Neuronal stem cell (in vitro differentiated cells): Measurements from ENCODE around the gene TMEM178A.

ENCODE experiments used
- DNase-seq: peaks from one replicate; pipeline ENCODE4 v3.0.0-alpha.2; 2013; ENCODE audit warnings: low spot score
- H2AFZ ChIP-seq: one replicate; pipeline ENCODE4 v1.6.1; 2013; ENCODE audit warnings: mild to moderate bottlenecking, low read length, inconsistent platforms
- H2AK5ac ChIP-seq: 2 replicates; pipeline ENCODE4 v1.6.1; 2013; ENCODE audit warnings: low read depth, mild to moderate bottlenecking, inconsistent platforms, low read length, moderate library complexity, mixed read lengths
- H2BK120ac ChIP-seq: 2 replicates; pipeline ENCODE4 v1.6.1; 2013; ENCODE audit warnings: low read depth, mild to moderate bottlenecking, inconsistent platforms, low read length, moderate library complexity, mixed read lengths
- H2BK12ac ChIP-seq: one replicate; pipeline ENCODE4 v1.6.1; 2013; ENCODE audit warnings: low read length, inconsistent platforms
- H2BK15ac ChIP-seq: 2 replicates; pipeline ENCODE4 v1.6.1; 2013; ENCODE audit warnings: mild to moderate bottlenecking, low read length, inconsistent platforms, mixed read lengths
- H2BK5ac ChIP-seq: one replicate; pipeline ENCODE4 v1.6.1; 2013; ENCODE audit warnings: inconsistent platforms, mild to moderate bottlenecking, low read length, moderate library complexity
- H3K14ac ChIP-seq: one replicate; pipeline ENCODE4 v1.6.1; 2013; ENCODE audit warnings: low read length, inconsistent platforms
- H3K18ac ChIP-seq: 2 replicates; pipeline ENCODE4 v1.6.1; 2013; ENCODE audit warnings: low read length, inconsistent platforms
- H3K23ac ChIP-seq: 2 replicates; pipeline ENCODE4 v1.6.1; 2013; ENCODE audit warnings: low read depth, mild to moderate bottlenecking, mixed read lengths, low read length, inconsistent platforms; ENCODE audit not compliant: poor library complexity
- H3K27ac ChIP-seq: replicated peaks from 3 replicates; pipeline ENCODE4 v1.5.1; 2013; ENCODE audit warnings: low read length, inconsistent platforms
- H3K27me3 ChIP-seq, 3 experiments: 2 replicates each; pipeline ENCODE4 v1.6.1; 2013; ENCODE audit warnings: low read length in 3 of 3, mild to moderate bottlenecking in 2 of 3, inconsistent platforms in 1 of 3, low read depth in 1 of 3, mixed read lengths in 1 of 3, moderate library complexity in 1 of 3; ENCODE audit not compliant: control insufficient read depth in 3 of 3, insufficient read depth in 3 of 3
- H3K36me3 ChIP-seq, 2 donors: replicated peaks in 1 of 2; 2 replicates each; pipeline ENCODE4 v1.6.1; 2013; ENCODE audit warnings: low read length in 2 of 2; ENCODE audit not compliant: control insufficient read depth in 2 of 2, insufficient read depth in 2 of 2
- H3K4ac ChIP-seq: 2 replicates; pipeline ENCODE4 v1.6.1; 2013; ENCODE audit warnings: inconsistent platforms, mild to moderate bottlenecking, low read length, moderate library complexity
- H3K4me1 ChIP-seq, 2 donors: 1 replicate in 1 of 2; 2 replicates in 1 of 2; pipeline ENCODE4 v1.6.1; 2013; ENCODE audit warnings: low read length in 2 of 2, low read depth in 1 of 2; ENCODE audit not compliant: control insufficient read depth in 2 of 2, insufficient read depth in 1 of 2
- H3K4me2 ChIP-seq: one replicate; pipeline ENCODE4 v1.6.1; 2013; ENCODE audit warnings: mild to moderate bottlenecking, low read length, inconsistent platforms; ENCODE audit not compliant: insufficient read depth, poor library complexity, severe bottlenecking
- H3K4me3 ChIP-seq, 2 donors: 2 replicates each; pipeline ENCODE4 v1.5.1; 2013; ENCODE audit warnings: low read length in 2 of 2, mild to moderate bottlenecking in 2 of 2, inconsistent platforms in 1 of 2, moderate library complexity in 1 of 2
- H3K79me1 ChIP-seq: one replicate; pipeline ENCODE4 v1.6.1; 2013; ENCODE audit warnings: low read depth, mild to moderate bottlenecking, inconsistent platforms, low read length, moderate library complexity
- H3K9ac ChIP-seq: one replicate; pipeline ENCODE4 v1.6.1; 2013; ENCODE audit warnings: mild to moderate bottlenecking, low read depth, low read length, inconsistent platforms; ENCODE audit not compliant: poor library complexity
- H3K9me3 ChIP-seq, 2 donors: replicated peaks in 1 of 2; 2 replicates each; pipeline versions ENCODE3 to v1.6.1; 2013; ENCODE audit warnings: low read length in 2 of 2, mild to moderate bottlenecking in 2 of 2, inconsistent platforms in 1 of 2, low read depth in 1 of 2, mixed read lengths in 1 of 2, moderate library complexity in 1 of 2; ENCODE audit not compliant: control insufficient read depth in 2 of 2, insufficient read depth in 1 of 2
- H4K8ac ChIP-seq: one replicate; pipeline ENCODE4 v1.6.1; 2013; ENCODE audit warnings: low read depth, mild to moderate bottlenecking, inconsistent platforms, low read length, moderate library complexity
- H4K91ac ChIP-seq: one replicate; pipeline ENCODE4 v1.6.1; 2013; ENCODE audit warnings: low read length, low read depth, mild to moderate bottlenecking, inconsistent platforms; ENCODE audit not compliant: poor library complexity
- WGBS, 2 donors: extraction: QIAGEN DNeasy Blood & Tissue Kit; methylation state at CpG; one replicate each; pipeline ENCODE4 v1.1.7; 2013; ENCODE audit warnings: missing lambda C conversion rate in 2 of 2, mixed read lengths in 1 of 2; ENCODE audit not compliant: insufficient read length in 2 of 2, insufficient replicate concordance in 1 of 2; ENCODE audit errors: extremely low coverage in 2 of 2; 5-methylcytosine and 5-hydroxymethylcytosine counted together

TMEM178A gene

DNA sequence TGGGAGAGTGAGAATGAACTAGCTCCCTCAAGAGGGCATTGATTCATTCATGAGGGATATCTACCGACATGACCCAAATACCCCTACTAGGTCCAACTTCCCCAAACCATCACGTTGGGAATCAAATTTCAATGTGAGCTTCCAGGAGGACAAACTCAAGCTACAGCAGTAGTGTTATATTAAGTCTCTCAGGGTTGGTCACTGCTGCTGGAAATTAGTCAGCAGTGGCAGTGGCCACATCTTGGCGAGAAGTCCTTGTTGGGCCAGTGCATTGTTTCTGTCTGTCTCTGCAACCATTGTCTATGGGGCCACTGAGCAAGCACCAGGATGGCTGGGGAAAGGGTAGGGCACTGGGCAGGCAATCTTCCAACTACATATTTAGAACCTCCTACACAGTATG lies 65.8 kb downstream of the TMEM178A start:
- no CpG with 5 or more reads among the region's 3 CpGs for WGBS, 2 donors
- no peak overlapping the region for H3K27ac ChIP-seq
- no peak overlapping the region for H3K4me3 ChIP-seq
- no peak overlapping the region for H4K91ac ChIP-seq
- H3K36me3 ChIP-seq = peaks cover 6 to 9% of the 10 kb centered on the region in 2 donors
- no peak overlapping the region for H2BK120ac ChIP-seq
- no peak overlapping the region for H4K8ac ChIP-seq
- no peak overlapping the region for H3K4ac ChIP-seq
- H3K79me1 ChIP-seq = no peaks in the 10 kb centered on the region
- H3K27me3 ChIP-seq = no peaks in the 10 kb centered on the region
- H3K9ac ChIP-seq = no peak overlapping the region
- no peak overlapping the region for H3K18ac ChIP-seq
- no peak overlapping the region for H3K4me2 ChIP-seq
- H3K23ac ChIP-seq = no peak overlapping the region
- no peak overlapping the region for H2AK5ac ChIP-seq
- H3K9me3 ChIP-seq = peaks cover 0 to 8% of the 10 kb centered on the region in 2 donors
- no peak overlapping the region for H3K14ac ChIP-seq
- H2AFZ ChIP-seq = no peak overlapping the region
- no peak overlapping the region for H2BK12ac ChIP-seq
- no peak overlapping the region for H2BK5ac ChIP-seq
- peaks cover 0 to 12% of the 10 kb centered on the region in 2 donors for H3K4me1 ChIP-seq
- H2BK15ac ChIP-seq = no peak overlapping the region
- DNase-seq = no peak

DNA sequence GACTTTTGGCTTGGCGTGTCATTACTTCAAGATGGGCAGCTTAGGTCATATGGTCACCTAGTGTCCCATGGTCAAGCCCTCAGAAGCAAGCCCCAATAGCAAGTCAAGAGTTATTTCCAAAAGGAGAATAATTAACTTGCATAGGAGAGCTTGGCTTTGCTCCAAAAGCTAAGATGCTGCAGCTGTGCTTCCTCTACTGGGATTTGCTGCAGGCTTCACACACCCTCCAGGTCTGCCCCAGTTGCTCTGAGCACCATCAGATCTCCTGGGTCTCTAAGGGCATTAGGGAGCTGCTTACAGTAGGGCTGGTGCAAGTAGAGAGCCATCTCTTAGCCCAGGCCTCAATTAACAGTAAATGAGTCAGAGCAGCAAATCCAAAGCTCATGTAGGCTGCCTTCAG lies 66.8 kb downstream of the TMEM178A start:
- no peak overlapping the region for H4K91ac ChIP-seq
- H2BK12ac ChIP-seq = no peak overlapping the region
- H2AFZ ChIP-seq = no peak overlapping the region
- H3K27ac ChIP-seq = no peak overlapping the region
- no peak overlapping the region for H3K9ac ChIP-seq
- H3K36me3 ChIP-seq = peaks cover 6 to 10% of the 10 kb centered on the region in 2 donors
- no peak overlapping the region for H3K4me3 ChIP-seq
- no peak overlapping the region for H3K18ac ChIP-seq
- no CpG with 5 or more reads among the region's 1 CpG for WGBS, 2 donors
- peaks cover 1 to 19% of the 10 kb centered on the region in 2 donors for H3K4me1 ChIP-seq
- H3K9me3 ChIP-seq = peaks cover 0 to 8% of the 10 kb centered on the region in 2 donors
- H2AK5ac ChIP-seq = no peak overlapping the region
- no peak overlapping the region for H4K8ac ChIP-seq
- no peak overlapping the region for H3K14ac ChIP-seq
- no peak overlapping the region for H2BK120ac ChIP-seq
- H3K4me2 ChIP-seq = no peak overlapping the region
- no peaks in the 10 kb centered on the region for H3K79me1 ChIP-seq
- no peak overlapping the region for H3K4ac ChIP-seq
- no peak overlapping the region for H3K23ac ChIP-seq
- no peak for DNase-seq
- no peak overlapping the region for H2BK5ac ChIP-seq
- no peak overlapping the region for H2BK15ac ChIP-seq
- no peaks in the 10 kb centered on the region for H3K27me3 ChIP-seq

DNA sequence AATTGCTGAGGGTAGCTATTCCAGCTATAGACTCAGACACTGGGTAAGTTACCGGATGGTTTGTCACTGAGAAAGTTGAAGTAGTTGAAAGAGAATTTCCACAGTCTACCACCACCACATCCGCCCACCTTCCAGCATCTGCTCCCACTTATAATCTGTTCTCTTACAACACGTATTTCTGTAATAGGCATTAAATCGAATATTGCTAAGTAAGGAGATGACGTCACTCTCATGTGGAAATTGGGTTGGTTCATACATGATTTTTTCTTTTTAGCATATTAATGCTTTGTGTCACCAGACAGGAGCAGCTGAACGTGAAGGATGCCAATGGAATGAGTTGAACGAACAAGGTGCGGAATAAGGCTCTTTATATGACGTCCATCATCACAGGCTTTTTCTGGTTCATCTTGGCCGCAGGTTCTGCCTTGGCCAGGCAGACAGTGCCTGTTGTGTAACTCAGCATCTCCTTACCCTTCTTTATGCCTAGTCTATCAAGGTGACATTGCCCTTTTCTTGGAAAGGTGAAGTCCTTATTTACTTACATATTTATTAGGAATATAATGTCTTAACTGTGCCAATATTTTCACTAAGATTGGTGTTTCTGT lies 67.5 kb downstream of the TMEM178A start:
- peaks cover 6 to 21% of the 10 kb centered on the region in 2 donors for H3K4me1 ChIP-seq
- no peak overlapping the region for H3K27ac ChIP-seq

DNA sequence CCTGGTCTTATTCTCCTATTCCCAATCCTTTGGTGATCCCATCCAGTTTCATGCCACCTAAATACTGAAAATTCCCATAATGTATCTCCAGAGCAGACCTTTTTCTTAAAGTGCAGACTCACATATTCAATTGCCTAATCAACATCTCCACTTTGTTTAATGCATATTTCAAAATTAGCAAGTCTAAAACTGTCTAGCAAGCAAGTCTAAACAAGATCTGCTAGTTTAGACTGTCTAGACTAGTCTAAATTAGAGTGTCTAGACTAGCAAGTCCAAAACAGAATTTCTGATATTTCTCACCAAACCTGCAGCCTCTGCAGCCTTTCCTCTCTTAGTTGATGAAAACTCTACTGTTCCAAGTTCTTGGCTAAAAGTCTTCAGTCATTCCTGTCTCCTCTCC lies 68.7 kb downstream of the TMEM178A start:
- Histone ChIP-seq H3K36me3 (peaks cover 6 to 10% of the 10 kb centered on the region in 2 donors), H4K8ac (no peak overlapping the region), H2AFZ (no peak overlapping the region), H3K4ac (no peak overlapping the region), H3K9me3 (peaks cover 0 to 8% of the 10 kb centered on the region in 2 donors), H2BK12ac (no peak overlapping the region), H3K9ac (no peak overlapping the region), H2BK15ac (no peak overlapping the region), H2BK5ac (no peak overlapping the region), H3K14ac (no peak overlapping the region), H3K23ac (no peak overlapping the region), H3K27ac (no peak overlapping the region), H3K4me3 (no peak overlapping the region), H3K4me2 (no peak overlapping the region), H2BK120ac (no peak overlapping the region), H3K18ac (no peak overlapping the region), H3K27me3 (no peaks in the 10 kb centered on the region), H4K91ac (no peak overlapping the region), H3K4me1 (peaks cover 6 to 21% of the 10 kb centered on the region in 2 donors), H3K79me1 (no peaks in the 10 kb centered on the region), H2AK5ac (no peak overlapping the region)
- no peak for DNase-seq

More for the DNA sequence above, 67.5 kb downstream of the TMEM178A start:
- no peak overlapping the region for H2BK5ac ChIP-seq
- H3K18ac ChIP-seq = no peak overlapping the region
- H2AK5ac ChIP-seq = no peak overlapping the region
- no peak overlapping the region for H2BK120ac ChIP-seq
- H3K9me3 ChIP-seq = peaks cover 0 to 8% of the 10 kb centered on the region in 2 donors
- no peak for DNase-seq
- H3K36me3 ChIP-seq = peaks cover 6 to 10% of the 10 kb centered on the region in 2 donors
- H2BK12ac ChIP-seq = no peak overlapping the region
- no peak overlapping the region for H3K14ac ChIP-seq
- no peak overlapping the region for H3K23ac ChIP-seq
- no peak overlapping the region for H2BK15ac ChIP-seq
- H4K91ac ChIP-seq = no peak overlapping the region
- no peak overlapping the region for H4K8ac ChIP-seq
- no peaks in the 10 kb centered on the region for H3K27me3 ChIP-seq
- no CpG with 5 or more reads among the region's 10 CpGs for WGBS, 2 donors
- no peak overlapping the region for H3K4me2 ChIP-seq
- H3K4me3 ChIP-seq = no peak overlapping the region
- H3K4ac ChIP-seq = no peak overlapping the region
- no peaks in the 10 kb centered on the region for H3K79me1 ChIP-seq
- no peak overlapping the region for H3K9ac ChIP-seq
- no peak overlapping the region for H2AFZ ChIP-seq
